Heart right ventricle (tissue), 16 donors: Measurements from ENCODE around the gene CDRT4. TPM values are rescaled to one million over a fixed set of nuclear protein-coding genes. Genes with fewer than 3 reads are reported as not detected.

ENCODE experiments used
- ATAC-seq, 8 donors: fragments of 200-7000 bp; cut with Tn5 transposase; one replicate each; pipeline ENCODE4 v1.9.1; 2020; ENCODE audit warnings: mild to moderate bottlenecking in 8 of 8, moderate library complexity in 8 of 8, moderate number of reproducible peaks in 1 of 8
- DNase-seq, 2 donors: peaks; one replicate each; pipeline ENCODE4 v3.0.0-alpha.2; 2020
- H3K27ac ChIP-seq, 10 donors: fragments of 200-600 bp; sonication (generic) in 2 of 10; one replicate each; pipeline versions ENCODE4 v1.5.0 to v1.8.0; 2020 to 2022; ENCODE audit warnings: mild to moderate bottlenecking in 3 of 10
- H3K27me3 ChIP-seq, 7 donors: fragments of 200-600 bp; one replicate each; pipeline ENCODE4 v1.8.0; 2021 to 2022; ENCODE audit warnings: mild to moderate bottlenecking in 2 of 7
- H3K36me3 ChIP-seq, 9 donors: fragments of 200-600 bp; sonication (generic) in 1 of 9; one replicate each; pipeline versions ENCODE4 v1.5.0 to v1.8.0; 2020 to 2022; ENCODE audit warnings: mild to moderate bottlenecking in 2 of 9
- H3K4me1 ChIP-seq, 9 donors: fragments of 200-600 bp; sonication (generic) in 1 of 9; one replicate each; pipeline versions ENCODE4 v1.5.0 to v1.8.0; 2020 to 2022; ENCODE audit warnings: mild to moderate bottlenecking in 4 of 9
- H3K4me3 ChIP-seq, 10 donors: fragments of 200-600 bp; sonication (generic) in 2 of 10; one replicate each; pipeline versions ENCODE4 v1.5.0 to v1.8.0; 2020 to 2022; ENCODE audit warnings: mild to moderate bottlenecking in 7 of 10, moderate library complexity in 2 of 10
- H3K9me3 ChIP-seq, 11 donors: fragments of 200-600 bp in 10 of 11; sonication (generic) in 2 of 11; one replicate each; pipeline versions ENCODE4 v1.5.0 to v1.8.0; 2013 to 2022; ENCODE audit warnings: mild to moderate bottlenecking in 2 of 11, control low read depth in 1 of 11, moderate library complexity in 1 of 11
- WGBS, 2 donors: extraction: QIAGEN DNeasy Blood & Tissue Kit; methylation state at CpG; one replicate each; pipeline ENCODE4 v1.1.7; 2013; ENCODE audit warnings: inconsistent platforms in 1 of 2; 5-methylcytosine and 5-hydroxymethylcytosine counted together
- intact Hi-C, 10 donors: fragments of 100-400 bp; cut with DNase I; formaldehyde crosslinking; loops; one replicate each; pipeline versions ENCODE4 v1.11.1 to v1.14.2; 2022
- polyA plus RNA-seq, 2 donors: library from polyadenylated mRNA; stranded (reverse); fragments of 200-250 nt; gene quantifications; one replicate each; pipeline ENCODE4 v1.2.3, GENCODE V29; 2013
- total RNA-seq, 10 donors: library from RNA; stranded (reverse); fragmentation: NEBNext Ultra II Directional in 3 of 10; extraction: Animal tissue kit (Norgen Biotek cat#: 25700) in 3 of 10; gene quantifications; one replicate each; pipeline versions ENCODE4 v1.2.1 to v1.2.4, GENCODE V29; 2021 to 2023
- TF ChIP-seq, protein P1 (sequence below), 9 donors: fragments of 200-600 bp; sonication (generic) in 2 of 9; IDR thresholded peaks; one replicate each; pipeline versions ENCODE4 v1.5.0 to v1.8.0; 2021 to 2022; ENCODE audit warnings: antibody characterized with exemption in 9 of 9, mild to moderate bottlenecking in 5 of 9, moderate library complexity in 1 of 9
- donor health status: Arrhythmogenic right ventricular cardiomyopathy.
- donor health status: ischemic (EF 13 %, LVEDD 7.1; RV severe dilation, severe dysfunction).
- donor health status: healthy with polysubstance abuse.
- donor health status: DM: no; HTN: yes; CAD: no.
- donor health status: DM: no; HTN: no; CAD: no.
- donor health status: ischemic (EF 25% LVEDD 6.9; RV normal size, moderate dysfunction).
- donor health status: ischemic (EF 25% LVEDD 5.7; RV mildly dilated, moderate dysfunction).
- donor health status: healthy.
- donor health status: DM: yes; HTN: yes; CAD: no.
- donor health status: Ischemic cardiomyopathy.
- donor health status: ischemic (EF 35%, LVEDD 5.7; RV mildly dilated, moderate dysfunction).
- donor health status: nonischemic (EF 11% LVEDD 7.7; RV severe dilation, severe dysfunction).
- donor health status: DM: yes; HTN: yes; CAD: no.
- donor health status: PGD.
- donor health status: ischemic (EF 29% LVEDD 5.4; RV normal size, mild dysfunction).
- donor health status: nonischemic (EF 23%, LVEDD 6.1; RV moderate dilation, normal function).

Gene CDRT4
- total and polyA plus RNA-seq, 12 donors, result 0.45 to 4.2 (median 0.92) TPM; not detected in 2

DNA sequence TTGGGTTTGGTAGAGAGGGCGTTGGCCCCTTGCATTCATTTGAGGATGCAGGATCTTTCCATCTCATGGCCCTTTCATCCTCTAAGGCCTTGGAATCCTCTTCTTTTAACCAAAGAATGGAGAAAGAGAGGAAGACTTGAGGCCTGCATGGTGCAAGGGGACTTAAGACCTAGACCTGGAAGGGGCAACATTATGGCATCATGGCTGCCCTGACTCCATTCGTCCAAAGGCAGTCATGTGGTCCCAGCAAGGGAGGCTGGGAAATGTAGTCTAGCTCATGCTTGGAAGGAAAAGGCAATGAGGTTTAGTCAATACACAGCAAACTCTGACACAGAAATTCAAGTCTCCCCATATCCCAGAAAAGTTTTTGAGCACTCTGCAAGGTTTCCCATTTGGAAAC, 30.7 kb upstream of the CDRT4 start:
- intact Hi-C loops, result no loop called here
- TF ChIP-seq, protein P1, sequence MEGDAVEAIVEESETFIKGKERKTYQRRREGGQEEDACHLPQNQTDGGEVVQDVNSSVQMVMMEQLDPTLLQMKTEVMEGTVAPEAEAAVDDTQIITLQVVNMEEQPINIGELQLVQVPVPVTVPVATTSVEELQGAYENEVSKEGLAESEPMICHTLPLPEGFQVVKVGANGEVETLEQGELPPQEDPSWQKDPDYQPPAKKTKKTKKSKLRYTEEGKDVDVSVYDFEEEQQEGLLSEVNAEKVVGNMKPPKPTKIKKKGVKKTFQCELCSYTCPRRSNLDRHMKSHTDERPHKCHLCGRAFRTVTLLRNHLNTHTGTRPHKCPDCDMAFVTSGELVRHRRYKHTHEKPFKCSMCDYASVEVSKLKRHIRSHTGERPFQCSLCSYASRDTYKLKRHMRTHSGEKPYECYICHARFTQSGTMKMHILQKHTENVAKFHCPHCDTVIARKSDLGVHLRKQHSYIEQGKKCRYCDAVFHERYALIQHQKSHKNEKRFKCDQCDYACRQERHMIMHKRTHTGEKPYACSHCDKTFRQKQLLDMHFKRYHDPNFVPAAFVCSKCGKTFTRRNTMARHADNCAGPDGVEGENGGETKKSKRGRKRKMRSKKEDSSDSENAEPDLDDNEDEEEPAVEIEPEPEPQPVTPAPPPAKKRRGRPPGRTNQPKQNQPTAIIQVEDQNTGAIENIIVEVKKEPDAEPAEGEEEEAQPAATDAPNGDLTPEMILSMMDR (IDR thresholded peaks at IDR 0.05), result no peak
- Histone ChIP-seq H3K36me3 (peaks cover 0 to 8% (median 0%) of the 10 kb centered on the region in 9 donors), H3K4me1 (peaks cover 3 to 32% (median 17%) of the 10 kb centered on the region in 9 donors), H3K9me3 (no peaks in the 10 kb centered on the region), H3K27me3 (no peaks in the 10 kb centered on the region), H3K27ac (no peak overlapping the region), H3K4me3 (no peak overlapping the region)
- ATAC-seq (no peak), DNase-seq (no peak)
- WGBS, 2 donors, result 83 to 90% methylated on average over 2 of the region's 2 CpGs

DNA sequence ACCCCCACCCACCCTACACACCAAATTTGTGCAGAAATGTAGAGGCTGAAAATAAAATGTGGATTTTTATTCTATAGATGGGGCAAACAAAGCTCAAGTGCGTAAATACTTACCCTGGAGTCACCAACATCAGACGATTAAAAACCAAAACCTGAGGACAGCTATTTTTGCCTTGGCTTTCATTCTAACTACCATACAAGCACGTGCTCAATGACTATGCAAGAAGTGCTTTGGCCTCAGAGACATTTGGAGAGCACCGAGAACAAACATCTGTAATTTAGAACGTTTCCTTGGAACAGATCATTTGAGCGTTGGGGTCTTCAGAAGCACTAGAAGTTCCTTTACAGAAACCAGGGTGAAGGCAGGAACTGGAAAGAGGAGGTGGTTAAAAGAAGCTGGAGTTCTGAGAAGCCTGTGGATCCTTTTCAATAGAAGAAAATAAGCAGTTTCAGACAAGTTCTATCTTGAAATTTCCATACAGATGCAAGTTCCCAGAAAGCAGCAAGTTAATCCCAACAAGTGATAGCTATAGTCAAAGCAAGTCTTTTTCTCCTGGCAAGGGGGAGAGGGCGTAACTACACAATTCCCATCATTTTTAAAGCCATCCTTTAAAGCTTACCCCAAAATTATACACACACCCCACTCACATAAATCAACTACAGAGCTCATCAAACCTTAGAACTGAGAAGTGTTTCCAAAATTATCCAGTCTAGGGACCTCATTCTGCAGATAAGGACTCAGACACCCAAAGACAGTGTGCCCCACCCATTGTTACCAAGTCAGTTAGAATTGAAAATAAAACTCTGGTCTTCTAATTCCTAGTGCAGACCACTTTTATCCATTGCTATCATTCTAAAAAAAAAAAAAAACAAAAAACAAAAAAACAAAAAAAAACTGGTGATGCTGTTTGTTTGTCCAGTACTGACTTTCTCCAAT, 29.6 kb upstream of the CDRT4 start:
- Histone ChIP-seq H3K4me1 (peaks cover 0 to 21% (median 10%) of the 10 kb centered on the region in 9 donors), H3K4me3 (no peak overlapping the region), H3K27me3 (no peaks in the 10 kb centered on the region), H3K36me3 (peaks cover 0 to 8% (median 0%) of the 10 kb centered on the region in 9 donors), H3K9me3 (no peaks in the 10 kb centered on the region), H3K27ac (peak overlapping the region in 5 of 10 donors; percentile 4 to 70 (median 15))
- intact Hi-C loops, result no loop called here
- TF ChIP-seq, protein P1 (IDR thresholded peaks at IDR 0.05), result no peak
- DNase-seq, result no peak
- WGBS, 2 donors, result 56 to 66% methylated on average over 7 of the region's 7 CpGs
- ATAC-seq, result peak in 2 of 8 donors; percentile 52 to 63

DNA sequence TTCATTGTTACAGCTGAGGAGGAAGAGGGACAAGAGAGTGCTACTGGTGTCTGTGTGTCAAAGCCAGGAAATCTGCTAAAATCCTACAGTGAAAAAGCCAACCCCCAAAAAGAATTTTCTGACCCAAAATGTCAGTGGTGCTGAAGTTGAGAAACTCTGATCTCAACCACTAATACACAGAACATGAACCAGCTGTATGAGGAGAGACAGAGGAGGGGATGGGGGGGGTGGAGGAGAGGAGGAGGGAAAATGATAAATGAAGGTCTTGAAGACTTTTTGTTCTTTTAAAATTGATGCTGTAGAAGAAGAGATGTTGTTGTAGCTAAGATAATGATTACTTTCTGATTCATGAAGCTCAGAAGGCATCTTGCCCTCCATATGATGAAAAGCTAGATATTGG, 27.4 kb upstream of the CDRT4 start:
- Histone ChIP-seq H3K4me3 (no peak overlapping the region), H3K27me3 (no peaks in the 10 kb centered on the region), H3K9me3 (no peaks in the 10 kb centered on the region), H3K4me1 (peaks cover 5 to 34% (median 15%) of the 10 kb centered on the region in 9 donors), H3K36me3 (peaks cover 0 to 8% (median 0%) of the 10 kb centered on the region in 9 donors), H3K27ac (no peak overlapping the region)
- TF ChIP-seq, protein P1 (IDR thresholded peaks at IDR 0.05), result no peak
- ATAC-seq (no peak), DNase-seq (no peak)
- intact Hi-C loops, result loop anchor here in 1 of 10 donors (5.0 kb wide), 1 partner anchor 38 kb away; no protein-coding TSS in a partner anchor

DNA sequence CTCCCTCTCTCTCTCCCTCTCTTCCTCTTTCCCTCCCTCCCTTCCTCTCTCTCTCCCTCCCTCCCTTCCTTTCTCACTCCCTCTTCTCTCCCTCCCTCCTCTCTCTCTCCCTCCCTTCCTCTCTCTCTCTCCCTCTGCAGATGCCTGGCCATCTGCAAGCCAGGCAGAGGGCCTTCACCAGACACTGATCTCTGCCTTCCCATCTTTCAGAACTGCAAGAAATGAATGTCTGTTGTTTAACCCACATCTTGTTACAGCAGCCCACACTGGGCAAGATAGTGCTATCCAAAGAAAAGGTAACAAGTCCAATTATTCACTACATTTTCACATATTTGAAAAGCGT, 26.2 kb upstream of the CDRT4 start:
- Histone ChIP-seq H3K36me3 (peaks cover 0 to 8% (median 0%) of the 10 kb centered on the region in 9 donors), H3K4me3 (no peak overlapping the region), H3K4me1 (peaks cover 5 to 34% (median 15%) of the 10 kb centered on the region in 9 donors), H3K27me3 (no peaks in the 10 kb centered on the region), H3K27ac (no peak overlapping the region), H3K9me3 (no peaks in the 10 kb centered on the region)
- TF ChIP-seq, protein P1 (IDR thresholded peaks at IDR 0.05), result no peak
- DNase-seq, result no peak
- intact Hi-C loops, result loop anchor here in 1 of 10 donors (5.0 kb wide), 1 partner anchor 36 kb away; no protein-coding TSS in a partner anchor
- 56 to 98% methylated on average over 1 of the region's 1 CpG for WGBS, 2 donors
- no peak for ATAC-seq
